Measurements from ENCODE around the gene PRSS35.
"Not testable (repeated sequence)": the region's sequence is repeated elsewhere in the genome, so short reads cannot be mapped to it uniquely, and the experiment has no call there.

PRSS35 gene

GRCh38 chr6:83518816-83519480 lies 6.6 kb downstream of the PRSS35 start:
- no peak for DNase-seq

- peak; percentile 6 to 35 for DNase-seq
Observed at GRCh38 chr6:83536034-83536646, 23.8 kb downstream of the PRSS35 start.

GRCh38 chr6:83536647-83537589 lies 24.6 kb downstream of the PRSS35 start:
- no peak for DNase-seq

- DNase-seq: no peak
Observed at GRCh38 chr6:83539678-83540077, 27.3 kb downstream of the PRSS35 start.

GRCh38 chr6:83546636-83547035 lies 34.3 kb downstream of the PRSS35 start:
- no peak for DNase-seq

GRCh38 chr6:83550482-83550881 lies 38.1 kb downstream of the PRSS35 start:
- DNase-seq: not testable (repeated sequence)

GRCh38 chr6:83551748-83552147 lies 39.4 kb downstream of the PRSS35 start:
- not testable (repeated sequence) for DNase-seq

- DNase-seq: no peak
Observed at GRCh38 chr6:83556871-83557270, 44.5 kb downstream of the PRSS35 start.

- DNase-seq: no peak
Observed at GRCh38 chr6:83558975-83559374, 46.6 kb downstream of the PRSS35 start.

GRCh38 chr6:83571663-83572185 lies 59.4 kb downstream of the PRSS35 start:
- not testable (repeated sequence) for DNase-seq

- DNase-seq: no peak
Observed at GRCh38 chr6:83574783-83575182, 62.4 kb downstream of the PRSS35 start.
